ENCODE data around the gene FMNL2. TPM values are rescaled to one million over a fixed set of nuclear protein-coding genes. Genes with fewer than 3 reads are reported as not detected.

Gene FMNL2
- polyA plus RNA-seq, 1 donor: 22.4 TPM

GRCh38 chr2:152339556-152340286, 4.7 kb downstream of the FMNL2 start:
- no peak for DNase-seq (ENCODE audit: low read depth)

GRCh38 chr2:152342259-152343046, 7.5 kb downstream of the FMNL2 start:
- DNase-seq (ENCODE audit: low read depth): no peak

GRCh38 chr2:152343426-152343825, 8.5 kb downstream of the FMNL2 start:
- no peak for DNase-seq (ENCODE audit: low read depth)

GRCh38 chr2:152344579-152345195, 9.7 kb downstream of the FMNL2 start:
- no peak for DNase-seq (ENCODE audit: low read depth)

- no peak for DNase-seq (ENCODE audit: low read depth)
These were observed 12.1 kb downstream of the FMNL2 start for GRCh38 chr2:152347076-152347475.

GRCh38 chr2:152348388-152348787, 13.4 kb downstream of the FMNL2 start:
- DNase-seq (ENCODE audit: low read depth): no peak

GRCh38 chr2:152349416-152349815, 14.4 kb downstream of the FMNL2 start:
- DNase-seq (ENCODE audit: low read depth): no peak

GRCh38 chr2:152350155-152350679, 15.2 kb downstream of the FMNL2 start:
- no peak for DNase-seq (ENCODE audit: low read depth)

- no peak for DNase-seq (ENCODE audit: low read depth)
These were observed 17.6 kb downstream of the FMNL2 start for GRCh38 chr2:152352616-152353015.

- DNase-seq (ENCODE audit: low read depth): no peak
These were observed 18.4 kb downstream of the FMNL2 start for GRCh38 chr2:152353364-152353763.

- no peak for DNase-seq (ENCODE audit: low read depth)
These were observed 19.2 kb downstream of the FMNL2 start for GRCh38 chr2:152354069-152354755.

GRCh38 chr2:152354909-152355308, 19.9 kb downstream of the FMNL2 start:
- DNase-seq (ENCODE audit: low read depth): no peak

- DNase-seq (ENCODE audit: low read depth): no peak
These were observed 20.4 kb downstream of the FMNL2 start for GRCh38 chr2:152355409-152355831.

GRCh38 chr2:152359573-152360363, 24.8 kb downstream of the FMNL2 start:
- DNase-seq (ENCODE audit: low read depth): no peak

GRCh38 chr2:152363936-152364335, 29.0 kb downstream of the FMNL2 start:
- no peak for DNase-seq (ENCODE audit: low read depth)

- DNase-seq (ENCODE audit: low read depth): no peak
These were observed 32.8 kb downstream of the FMNL2 start for GRCh38 chr2:152367547-152368390.

GRCh38 chr2:152369176-152369860, 34.3 kb downstream of the FMNL2 start:
- DNase-seq (ENCODE audit: low read depth): no peak

- DNase-seq (ENCODE audit: low read depth): no peak
These were observed 35.8 kb downstream of the FMNL2 start for GRCh38 chr2:152370783-152371182.

GRCh38 chr2:152372438-152372984, 37.5 kb downstream of the FMNL2 start:
- DNase-seq (ENCODE audit: low read depth): no peak
